ENCODE measurements around the gene PIBF1. TPM values are rescaled to one million over a fixed set of nuclear protein-coding genes. Genes with fewer than 3 reads are reported as not detected.
"Not testable (repeated sequence)": the region's sequence is repeated elsewhere in the genome, so short reads cannot be mapped to it uniquely, and the experiment has no call there.

Gene PIBF1
- total RNA-seq, 1 experiment from 2014 or later = 12.9 TPM

GRCh38 chr13:72932250-72932649, 150.3 kb downstream of the PIBF1 start:
- peaks cover 2% of the 10 kb centered on the region; the same call in 1 of the 2 replicates for H3K36me3 Mint-ChIP-seq
- CTCF ChIA-PET = no interaction called here
- ATAC-seq = no peak
- H3K27me3 Mint-ChIP-seq (ENCODE audit: low read depth) = no peaks in the 10 kb centered on the region
- POLR2A ChIA-PET = interaction anchor here (0.6 kb wide), 1 partner anchor 266 kb away, joined by 3 read pairs; no protein-coding TSS in a partner anchor
- no peak for DNase-seq (ENCODE audit: low spot score)
- no peaks in the 10 kb centered on the region for H3K9me3 Mint-ChIP-seq
- H3K4me1 Mint-ChIP-seq = no peaks in the 10 kb centered on the region
- TF ChIP-seq KAT7 (CRISPR knock-in tag; IDR thresholded peaks at IDR 0.05; ENCODE audit: borderline replicate concordance) (no peak), GTF2I (CRISPR knock-in tag; conservative IDR thresholded peaks at IDR 0.05) (no peak), SMAD4 (CRISPR knock-in tag; IDR thresholded peaks at IDR 0.05) (no peak), NR2C2 (CRISPR knock-in tag; IDR thresholded peaks at IDR 0.05) (no peak), ZNF512 (CRISPR knock-in tag; IDR thresholded peaks at IDR 0.05; ENCODE audit: borderline replicate concordance) (no peak), ZNF532 (CRISPR knock-in tag; IDR thresholded peaks at IDR 0.05; ENCODE audit: borderline replicate concordance) (no peak), MAX (CRISPR knock-in tag; IDR thresholded peaks at IDR 0.05) (no peak), ZBTB21 (CRISPR knock-in tag; IDR thresholded peaks at IDR 0.05; ENCODE audit: borderline replicate concordance) (no peak), ZNF396 (CRISPR knock-in tag; IDR thresholded peaks at IDR 0.05; ENCODE audit: borderline replicate concordance) (no peak), ETV6 (CRISPR knock-in tag; IDR thresholded peaks at IDR 0.05) (no peak), NFE2L1 (CRISPR knock-in tag; IDR thresholded peaks at IDR 0.05) (no peak), CREB1 (CRISPR knock-in tag; IDR thresholded peaks at IDR 0.05) (no peak), ESRRA (CRISPR knock-in tag; IDR thresholded peaks at IDR 0.05; ENCODE audit: borderline replicate concordance) (no peak), TP53 (CRISPR knock-in tag; IDR thresholded peaks at IDR 0.05) (no peak), CREM (CRISPR knock-in tag; IDR thresholded peaks at IDR 0.05) (no peak), ZNF416 (CRISPR knock-in tag; IDR thresholded peaks at IDR 0.05) (no peak), STAT6 (CRISPR knock-in tag; conservative IDR thresholded peaks at IDR 0.05; ENCODE audit: low read depth) (no peak), ZNF219 (CRISPR knock-in tag; IDR thresholded peaks at IDR 0.05; ENCODE audit: borderline replicate concordance) (no peak), FOXJ3 (CRISPR knock-in tag; IDR thresholded peaks at IDR 0.05; ENCODE audit: borderline replicate concordance) (no peak)
- TF ChIP-seq, protein P1, sequence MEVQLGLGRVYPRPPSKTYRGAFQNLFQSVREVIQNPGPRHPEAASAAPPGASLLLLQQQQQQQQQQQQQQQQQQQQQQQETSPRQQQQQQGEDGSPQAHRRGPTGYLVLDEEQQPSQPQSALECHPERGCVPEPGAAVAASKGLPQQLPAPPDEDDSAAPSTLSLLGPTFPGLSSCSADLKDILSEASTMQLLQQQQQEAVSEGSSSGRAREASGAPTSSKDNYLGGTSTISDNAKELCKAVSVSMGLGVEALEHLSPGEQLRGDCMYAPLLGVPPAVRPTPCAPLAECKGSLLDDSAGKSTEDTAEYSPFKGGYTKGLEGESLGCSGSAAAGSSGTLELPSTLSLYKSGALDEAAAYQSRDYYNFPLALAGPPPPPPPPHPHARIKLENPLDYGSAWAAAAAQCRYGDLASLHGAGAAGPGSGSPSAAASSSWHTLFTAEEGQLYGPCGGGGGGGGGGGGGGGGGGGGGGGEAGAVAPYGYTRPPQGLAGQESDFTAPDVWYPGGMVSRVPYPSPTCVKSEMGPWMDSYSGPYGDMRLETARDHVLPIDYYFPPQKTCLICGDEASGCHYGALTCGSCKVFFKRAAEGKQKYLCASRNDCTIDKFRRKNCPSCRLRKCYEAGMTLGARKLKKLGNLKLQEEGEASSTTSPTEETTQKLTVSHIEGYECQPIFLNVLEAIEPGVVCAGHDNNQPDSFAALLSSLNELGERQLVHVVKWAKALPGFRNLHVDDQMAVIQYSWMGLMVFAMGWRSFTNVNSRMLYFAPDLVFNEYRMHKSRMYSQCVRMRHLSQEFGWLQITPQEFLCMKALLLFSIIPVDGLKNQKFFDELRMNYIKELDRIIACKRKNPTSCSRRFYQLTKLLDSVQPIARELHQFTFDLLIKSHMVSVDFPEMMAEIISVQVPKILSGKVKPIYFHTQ (CRISPR knock-in tag; IDR thresholded peaks at IDR 0.05) = no peak
- H3K27ac Mint-ChIP-seq = no peak overlapping the region
- no peak overlapping the region for H3K4me3 Mint-ChIP-seq

- H3K27ac Mint-ChIP-seq; DNase-seq (ENCODE audit: low spot score); ATAC-seq; H3K4me3 Mint-ChIP-seq; H3K4me1 Mint-ChIP-seq; CTCF ChIA-PET; POLR2A ChIA-PET; H3K27me3 Mint-ChIP-seq (ENCODE audit: low read depth): not testable (repeated sequence)
- Mint-ChIP-seq H3K36me3 (peaks cover 27% of the 10 kb centered on the region), H3K9me3 (peaks cover 30% of the 10 kb centered on the region)
Measured at GRCh38 chr13:72946267-72946666, 164.3 kb downstream of the PIBF1 start.

All from WTC11 (cell line).